ENCODE results near the gene KRT1.
A peak's percentile ranks its signal among the peaks of the same experiment; 100 is the strongest.
"Not testable (repeated sequence)": the region's sequence is repeated elsewhere in the genome, so short reads cannot be mapped to it uniquely, and the experiment has no call there.

The KRT1 gene

GRCh38 chr12:52681526-52682380 is 1.5 kb upstream of the KRT1 start:
- DNase-seq (ENCODE audit: low read depth): no peak

GRCh38 chr12:52679875-52680274 is 332 bp downstream of the KRT1 start:
- DNase-seq (ENCODE audit: low read depth): no peak

GRCh38 chr12:52677671-52678070 is 2.5 kb downstream of the KRT1 start:
- no peak for DNase-seq (ENCODE audit: low read depth)

GRCh38 chr12:52677126-52677525 is 3.1 kb downstream of the KRT1 start:
- DNase-seq (ENCODE audit: low read depth): no peak

GRCh38 chr12:52676163-52676562 is 4.0 kb downstream of the KRT1 start:
- no peak for DNase-seq (ENCODE audit: low read depth)

GRCh38 chr12:52675301-52675701 is 4.9 kb downstream of the KRT1 start:
- no peak for DNase-seq (ENCODE audit: low read depth)

GRCh38 chr12:52674433-52674775 is 5.8 kb downstream of the KRT1 start:
- no peak for DNase-seq (ENCODE audit: low read depth)

GRCh38 chr12:52673713-52674432 is 6.3 kb downstream of the KRT1 start:
- DNase-seq (ENCODE audit: low read depth): no peak

GRCh38 chr12:52673217-52673616 is 7.0 kb downstream of the KRT1 start:
- no peak for DNase-seq (ENCODE audit: low read depth)

GRCh38 chr12:52672321-52672933 is 7.8 kb downstream of the KRT1 start:
- DNase-seq (ENCODE audit: low read depth): peak; percentile 61

- no peak for DNase-seq (ENCODE audit: low read depth)
These were observed 9.2 kb downstream of the KRT1 start for GRCh38 chr12:52670961-52671360.

- no peak for DNase-seq (ENCODE audit: low read depth)
These were observed 9.7 kb downstream of the KRT1 start for GRCh38 chr12:52670506-52670905.

GRCh38 chr12:52669941-52670340 is 10.3 kb downstream of the KRT1 start:
- not testable (repeated sequence) for DNase-seq (ENCODE audit: low read depth)

- no peak for DNase-seq (ENCODE audit: low read depth)
These were observed 10.8 kb downstream of the KRT1 start for GRCh38 chr12:52669426-52669825.

GRCh38 chr12:52667931-52668330 is 12.3 kb downstream of the KRT1 start:
- DNase-seq (ENCODE audit: low read depth): no peak

- DNase-seq (ENCODE audit: low read depth): no peak
These were observed 12.7 kb downstream of the KRT1 start for GRCh38 chr12:52667509-52667908.

- DNase-seq (ENCODE audit: low read depth): no peak
These were observed 13.7 kb downstream of the KRT1 start for GRCh38 chr12:52666471-52666870.

GRCh38 chr12:52663420-52663819 is 16.8 kb downstream of the KRT1 start:
- no peak for DNase-seq (ENCODE audit: low read depth)

GRCh38 chr12:52662918-52663229 is 17.3 kb downstream of the KRT1 start:
- DNase-seq (ENCODE audit: low read depth): no peak

- no peak for DNase-seq (ENCODE audit: low read depth)
These were observed 17.9 kb downstream of the KRT1 start for GRCh38 chr12:52662093-52662917.

- no peak for DNase-seq (ENCODE audit: low read depth)
These were observed 18.5 kb downstream of the KRT1 start for GRCh38 chr12:52661668-52662067.

- DNase-seq (ENCODE audit: low read depth): no peak
These were observed 19.2 kb downstream of the KRT1 start for GRCh38 chr12:52660934-52661499.
